A673 (cell line): Measurements from ENCODE around the gene ZBP1.

Experiments
- CTCF ChIP-seq: fragments of 300-800, 200-600 bp; sonication (generic); conservative IDR thresholded peaks from 2 replicates; pipeline ENCODE4 v1.5.1; 2017; ENCODE audit warnings: low read depth, mild to moderate bottlenecking, antibody characterized with exemption, low read length, moderate library complexity, mixed read lengths
- EZH2 ChIP-seq: fragments of 200-600 bp; sonication (generic); IDR thresholded peaks from 2 replicates; pipeline ENCODE4 v1.6.1; 2017; ENCODE audit warnings: borderline replicate concordance, low read depth, mild to moderate bottlenecking, mixed read lengths, antibody characterized with exemption, low read length; ENCODE audit not compliant: poor library complexity, severe bottlenecking

DNA sequence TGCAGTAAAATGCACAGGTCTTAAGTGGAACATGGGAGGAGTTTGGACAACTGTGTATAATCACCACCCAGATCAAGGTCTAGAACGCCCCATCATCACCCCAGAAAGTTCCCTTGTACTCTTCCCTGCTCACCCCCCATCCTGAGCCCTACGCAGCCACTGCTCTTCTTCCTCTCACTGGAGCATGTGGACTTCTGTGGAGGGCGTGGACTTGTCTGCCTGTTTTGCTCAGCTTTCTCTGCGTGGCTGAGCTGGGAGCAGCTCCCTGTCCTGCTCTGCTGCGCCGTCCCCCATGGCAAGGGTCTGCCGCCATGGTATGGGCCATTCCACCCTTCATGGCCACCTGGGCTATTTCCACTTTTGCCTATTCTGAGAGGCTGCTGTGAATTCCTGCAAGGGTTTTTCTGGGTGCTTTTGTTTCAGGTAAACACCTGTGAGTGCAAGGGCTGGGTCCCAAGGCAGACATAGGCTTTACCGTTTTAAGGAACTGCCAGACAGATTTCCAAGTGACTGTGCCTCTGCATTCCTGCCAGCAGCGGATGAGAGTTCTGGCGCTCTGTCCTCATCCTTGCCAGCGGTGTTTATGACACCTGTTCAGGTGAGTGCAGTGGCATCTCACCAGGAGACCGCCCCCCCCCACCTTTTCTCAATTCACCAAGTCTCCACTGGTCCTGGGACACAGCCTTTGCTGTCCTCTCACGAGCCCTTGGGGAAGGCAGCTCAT is 39.6 kb downstream of the ZBP1 start:
- TF ChIP-seq CTCF, result no peak
- TF ChIP-seq EZH2, result no peak
